Uterus (tissue), 4 donors: ENCODE results near the gene HHIPL1. TPM values are rescaled to one million over a fixed set of nuclear protein-coding genes. Genes with fewer than 3 reads are reported as not detected.

Experiments
- DNase-seq, 2 donors: peaks; one replicate each; pipeline ENCODE4 v3.0.0-alpha.2; 2019 to 2020
- H3K27ac ChIP-seq, 2 donors: fragments of 200-600 bp; sonication (generic); 1 replicate in 1 of 2; 2 replicates in 1 of 2; pipeline ENCODE4 v1.5.1; 2016 to 2018
- H3K27me3 ChIP-seq, 2 donors: fragments of 200-600 bp; sonication (generic); one replicate each; pipeline ENCODE4 v1.5.1; 2018 to 2019; ENCODE audit warnings: control low read depth in 1 of 2
- H3K36me3 ChIP-seq, 2 donors: fragments of 200-600 bp; sonication (generic); one replicate each; pipeline ENCODE4 v1.5.1; 2019; ENCODE audit warnings: control low read depth in 1 of 2
- H3K4me1 ChIP-seq, 2 donors: fragments of 200-600 bp; sonication (generic); one replicate each; pipeline ENCODE4 v1.5.1; 2018 to 2019; ENCODE audit warnings: control low read depth in 1 of 2
- H3K4me3 ChIP-seq, 2 donors: fragments of 200-600 bp; sonication (generic); 1 replicate in 1 of 2; 2 replicates in 1 of 2; pipeline ENCODE4 v1.5.1; 2018 to 2019; ENCODE audit warnings: mild to moderate bottlenecking in 1 of 2
- H3K9me3 ChIP-seq, 2 donors: fragments of 200-600 bp; sonication (generic); one replicate each; pipeline ENCODE4 v1.5.1; 2019; ENCODE audit warnings: control low read depth in 1 of 2
- CTCF ChIP-seq, 4 experiments: fragments of 200-600 bp in 2 of 4; fragments of 450-650 bp in 2 of 4; sonication (generic) in 2 of 4; IDR thresholded peaks; one replicate each; pipeline ENCODE4 v1.5.1; 2016 to 2019; ENCODE audit warnings: antibody characterized with exemption in 4 of 4, mild to moderate bottlenecking in 2 of 4, moderate library complexity in 1 of 4
- POLR2A ChIP-seq, 2 donors: fragments of 450-650 bp; IDR thresholded peaks; one replicate each; pipeline ENCODE4 v1.6.1; 2016; ENCODE audit warnings: antibody characterized with exemption in 2 of 2, mild to moderate bottlenecking in 1 of 2, moderate library complexity in 1 of 2
- intact Hi-C: fragments of 100-400 bp; cut with DNase I; formaldehyde crosslinking; loops from one replicate; pipeline ENCODE4 v1.15.1; 2023; ENCODE audit warnings: low total_unique reads
- total RNA-seq, 4 donors: library from RNA; depleted of rRNA in 3 of 4; stranded (reverse); fragments of >200 nt in 3 of 4; gene quantifications; one replicate each; pipeline versions ENCODE4 v1.1.0 to v1.2.4, GENCODE V29; 2014 to 2023
- donor health status: DM: yes; HTN: yes; CAD: no.

The HHIPL1 gene
- total RNA-seq, 4 donors from 2014 or later = under 0.01 to 8.2 (median 3.0) TPM

- Histone ChIP-seq H3K4me1 (no peaks in the 10 kb centered on the region), H3K27me3 (no peaks in the 10 kb centered on the region), H3K4me3 (no peak overlapping the region), H3K27ac (no peak overlapping the region), H3K9me3 (peaks cover 0 to 3% of the 10 kb centered on the region in 2 donors), H3K36me3 (no peaks in the 10 kb centered on the region)
- intact Hi-C loops = no loop called here
- TF ChIP-seq POLR2A (IDR thresholded peaks at IDR 0.05) (no peak), CTCF (IDR thresholded peaks at IDR 0.05) (no peak)
- no peak for DNase-seq
Observed at GRCh38 chr14:99672506-99673304, 27.8 kb downstream of the HHIPL1 start.

GRCh38 chr14:99673305-99674063 is 28.6 kb downstream of the HHIPL1 start:
- Histone ChIP-seq H3K9me3 (peaks cover 0 to 4% of the 10 kb centered on the region in 2 donors), H3K4me1 (no peaks in the 10 kb centered on the region), H3K27ac (no peak overlapping the region), H3K36me3 (no peaks in the 10 kb centered on the region), H3K27me3 (no peaks in the 10 kb centered on the region), H3K4me3 (no peak overlapping the region)
- intact Hi-C loops = no loop called here
- no peak for DNase-seq
- TF ChIP-seq POLR2A (IDR thresholded peaks at IDR 0.05) (no peak), CTCF (IDR thresholded peaks at IDR 0.05) (no peak)

DNA sequence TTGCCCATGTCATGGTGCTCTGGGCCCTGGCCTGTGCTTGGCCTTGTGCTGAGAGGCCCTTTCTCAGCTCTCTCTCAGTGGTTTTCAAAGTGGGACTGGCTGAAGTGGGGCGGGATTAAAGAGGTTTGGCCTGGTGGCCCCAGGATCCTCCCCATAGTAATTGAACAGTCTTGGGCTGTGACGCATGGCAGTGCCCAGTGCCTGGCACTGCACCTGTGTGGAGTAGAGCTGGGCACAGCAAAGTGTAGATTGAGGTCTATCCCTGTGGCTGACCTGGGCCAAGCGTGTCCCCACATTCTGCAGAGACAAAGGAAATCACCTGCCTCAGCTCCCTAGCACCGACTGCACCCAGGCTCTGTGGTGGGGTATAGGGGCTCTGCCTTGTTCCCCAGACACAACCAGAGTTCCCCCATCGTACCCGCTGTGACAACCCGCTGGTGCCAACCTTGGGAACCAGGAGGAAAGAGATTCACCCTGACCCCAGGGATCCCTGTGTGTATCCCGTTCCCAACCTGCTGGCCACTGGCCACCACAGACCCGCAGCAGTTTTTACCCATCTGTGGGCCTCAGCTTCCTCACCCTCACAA is 29.2 kb downstream of the HHIPL1 start:
- no peaks in the 10 kb centered on the region for H3K27me3 ChIP-seq
- H3K4me1 ChIP-seq = no peaks in the 10 kb centered on the region
- no peak overlapping the region for H3K27ac ChIP-seq
- intact Hi-C loops = no loop called here
- no peak for DNase-seq
- no peaks in the 10 kb centered on the region for H3K36me3 ChIP-seq
- no peak for TF ChIP-seq CTCF (IDR thresholded peaks at IDR 0.05)
- no peak for TF ChIP-seq POLR2A (IDR thresholded peaks at IDR 0.05)
- H3K9me3 ChIP-seq = peaks cover 0 to 4% of the 10 kb centered on the region in 2 donors
- H3K4me3 ChIP-seq = no peak overlapping the region

DNA sequence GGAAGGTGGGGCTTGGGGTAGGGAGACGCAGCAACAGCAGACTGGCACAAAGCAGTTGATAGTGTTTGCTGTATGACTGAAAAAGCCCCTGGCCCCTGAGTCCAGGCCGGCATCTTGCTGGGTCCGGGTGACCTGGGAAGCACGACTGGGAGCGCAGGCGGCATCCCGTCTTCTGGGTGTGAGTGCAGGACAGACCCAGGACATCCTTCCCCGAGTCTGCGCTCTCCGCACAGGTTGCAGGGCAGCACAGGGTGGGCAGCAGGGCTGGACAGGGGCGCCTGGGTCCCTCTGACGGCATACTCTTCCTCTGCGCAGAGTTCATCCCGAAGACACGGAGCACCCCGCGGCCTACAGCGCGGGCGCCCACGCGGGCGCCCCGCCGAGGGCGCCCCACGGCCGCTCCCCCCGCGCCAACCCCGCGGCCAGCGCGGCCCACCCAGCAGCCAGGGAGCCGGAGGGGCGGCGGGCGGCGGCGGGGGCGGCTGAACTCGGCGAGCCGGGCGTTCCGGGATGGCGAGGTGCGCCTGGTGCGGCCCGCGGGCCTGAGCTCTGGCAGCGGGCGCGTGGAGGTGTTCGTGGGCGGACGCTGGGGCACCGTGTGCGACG is 29.9 kb downstream of the HHIPL1 start:
- no peaks in the 10 kb centered on the region for H3K4me1 ChIP-seq
- TF ChIP-seq POLR2A (IDR thresholded peaks at IDR 0.05) (no peak), CTCF (IDR thresholded peaks at IDR 0.05) (no peak)
- intact Hi-C loops = no loop called here
- peaks cover 0 to 4% of the 10 kb centered on the region in 2 donors for H3K9me3 ChIP-seq
- H3K4me3 ChIP-seq = no peak overlapping the region
- DNase-seq = no peak
- no peaks in the 10 kb centered on the region for H3K27me3 ChIP-seq
- no peaks in the 10 kb centered on the region for H3K36me3 ChIP-seq
- H3K27ac ChIP-seq = no peak overlapping the region
